ENCODE results near the gene RARS2. TPM values are rescaled to one million over a fixed set of nuclear protein-coding genes. Genes with fewer than 3 reads are reported as not detected.

The RARS2 gene
- total and polyA plus RNA-seq, 2 of the 8 experiments (the other 6 are each of a cell fraction or from before 2014, with no cell fraction given): 10.2 to 40.5 TPM

DNA sequence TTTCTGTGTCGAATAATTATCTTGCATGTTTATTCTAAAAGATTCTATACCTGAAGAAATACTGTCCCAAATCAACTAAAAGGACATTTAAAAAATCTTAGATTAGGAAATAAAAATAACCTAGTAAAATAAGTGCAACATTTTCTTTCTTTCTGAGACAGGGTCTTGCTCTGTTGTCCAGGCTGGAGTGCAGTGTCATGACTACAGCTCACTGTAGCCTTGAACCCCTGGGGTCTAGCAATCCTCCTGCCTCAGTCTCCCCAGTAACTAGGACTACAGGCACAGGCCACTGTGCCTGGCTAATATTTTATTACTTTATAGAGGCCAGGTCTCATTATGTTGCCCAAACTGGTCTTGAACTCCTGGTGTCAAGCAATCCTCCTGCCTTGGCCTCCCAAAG, 48.7 kb downstream of the RARS2 start:
- Histone ChIP-seq H3K4ac (replicated peaks; ENCODE audit: insufficient read length, low read depth, low read length) (no peak overlapping the region), H2BK20ac (ENCODE audit: low read length) (no peak overlapping the region), H3K4me1 (replicated peaks in 1 of 4; ENCODE audit: control insufficient read depth in 3 of 4, insufficient read depth in 4 of 4, low read length in 3 of 4) (no peaks in the 10 kb centered on the region), H3K79me2 (ENCODE audit: control insufficient read depth in 1 of 2, insufficient read depth in 2 of 2, low read length in 2 of 2) (no peaks in the 10 kb centered on the region), H3K27ac (ENCODE audit: low read depth, low read length) (no peak overlapping the region), H3K4me3 (ENCODE audit: extremely low read depth in 1 of 4, insufficient read depth in 2 of 4, low read depth in 3 of 4, low read length in 4 of 4) (no peak overlapping the region), H4K91ac (replicated peaks; ENCODE audit: insufficient read length, low read length) (no peak overlapping the region), H3K23me2 (ENCODE audit: low read depth, low read length) (no peaks in the 10 kb centered on the region), H2BK5ac (ENCODE audit: low read depth, low read length) (no peak overlapping the region), H3K18ac (ENCODE audit: extremely low read depth, low read length) (no peak overlapping the region), H3K4me2 (ENCODE audit: insufficient read depth in 1 of 2, low read depth in 2 of 2, low read length in 2 of 2) (no peak overlapping the region), H3K14ac (ENCODE audit: insufficient read length) (no peak overlapping the region), H3K9me3 (ENCODE audit: insufficient read depth in 2 of 2, low read depth in 1 of 2, low read length in 1 of 2) (no peaks in the 10 kb centered on the region), H3K36me3 (ENCODE audit: control insufficient read depth in 2 of 4, insufficient read depth in 4 of 4, low read length in 3 of 4) (peaks cover 0 to 57% (median 14%) of the 10 kb centered on the region in 4 experiments; a peak in 5 of 8 replicates), H2AK5ac (ENCODE audit: low read depth, low read length) (no peak overlapping the region), H3K27me3 (replicated peaks in 1 of 4; ENCODE audit: control insufficient read depth in 3 of 4, extremely low read depth in 1 of 4, insufficient read depth in 3 of 4, low read length in 3 of 4) (no peaks in the 10 kb centered on the region), H4K8ac (ENCODE audit: extremely low read depth, insufficient read depth, low read length) (no peak overlapping the region), H4K20me1 (replicated peaks in 1 of 2; ENCODE audit: control insufficient read depth in 1 of 2, insufficient read depth in 2 of 2, low read length in 2 of 2) (no peaks in the 10 kb centered on the region), H3K23ac (ENCODE audit: insufficient read length) (no peak overlapping the region), H2AFZ (ENCODE audit: low read length) (no peak overlapping the region), H2BK15ac (ENCODE audit: low read length) (no peak overlapping the region), H2BK12ac (ENCODE audit: low read depth, low read length) (no peak overlapping the region), H3K79me1 (ENCODE audit: low read depth, low read length) (no peaks in the 10 kb centered on the region), H4K5ac (ENCODE audit: insufficient read length, low read depth, low read length) (no peak overlapping the region), H3K56ac (replicated peaks; ENCODE audit: insufficient read length, low read depth, low read length) (no peak overlapping the region), H3K9ac (replicated peaks in 1 of 4; ENCODE audit: extremely low read depth in 1 of 4, low read depth in 3 of 4, low read length in 3 of 4) (no peak overlapping the region), H2BK120ac (replicated peaks; ENCODE audit: low read depth, low read length) (no peak overlapping the region)
- ChIA-PET POLR2A (ENCODE audit: partially characterized antibody) (no interaction called here), CTCF (ENCODE audit: partially characterized antibody) (no interaction called here)
- DNase-seq (ENCODE audit: low read depth in 1 of 2, low spot score in 2 of 2) (no peak), FAIRE-seq (no peak)
- WGBS, 2 experiments (ENCODE audit: extremely low coverage in 1 of 2, insufficient coverage in 1 of 2, insufficient read length in 1 of 2, insufficient replicate concordance in 2 of 2, low coverage in 1 of 2, low lambda C conversion rate in 2 of 2, missing lambda C conversion rate in 1 of 2): 100% methylated on average over 1 of the region's 1 CpG; no CpG with 5 or more reads in 1 of the 2 experiments
- no peak for TF ChIP-seq SIRT6 (IDR thresholded peaks at IDR 0.05; ENCODE audit: low read length)
- no peak for TF ChIP-seq SAP30 (IDR thresholded peaks at IDR 0.05; ENCODE audit: insufficient read depth, insufficient replicate concordance, low read length)
- no peak for TF ChIP-seq PHF8 (conservative IDR thresholded peaks at IDR 0.05; ENCODE audit: low read depth, low read length)
- no peak for TF ChIP-seq RAD21 (IDR thresholded peaks at IDR 0.05 in 1 of 2, conservative IDR thresholded peaks at IDR 0.05 in 1 of 2; ENCODE audit: low read depth in 2 of 2, low read length in 2 of 2)
- no peak for TF ChIP-seq KDM4A (IDR thresholded peaks at IDR 0.05; ENCODE audit: low read depth, low read length, severe bottlenecking)
- TF ChIP-seq ATF3 (IDR thresholded peaks at IDR 0.05; ENCODE audit: insufficient read depth, low read depth, low read length): no peak
- no peak for TF ChIP-seq SRF (IDR thresholded peaks at IDR 0.05; ENCODE audit: low read depth, low read length)
- no peak for TF ChIP-seq SP2 (IDR thresholded peaks at IDR 0.05; ENCODE audit: low read length)
- no peak for TF ChIP-seq TEAD4 (IDR thresholded peaks at IDR 0.05; ENCODE audit: low read depth, low read length)
- TF ChIP-seq, protein P1, sequence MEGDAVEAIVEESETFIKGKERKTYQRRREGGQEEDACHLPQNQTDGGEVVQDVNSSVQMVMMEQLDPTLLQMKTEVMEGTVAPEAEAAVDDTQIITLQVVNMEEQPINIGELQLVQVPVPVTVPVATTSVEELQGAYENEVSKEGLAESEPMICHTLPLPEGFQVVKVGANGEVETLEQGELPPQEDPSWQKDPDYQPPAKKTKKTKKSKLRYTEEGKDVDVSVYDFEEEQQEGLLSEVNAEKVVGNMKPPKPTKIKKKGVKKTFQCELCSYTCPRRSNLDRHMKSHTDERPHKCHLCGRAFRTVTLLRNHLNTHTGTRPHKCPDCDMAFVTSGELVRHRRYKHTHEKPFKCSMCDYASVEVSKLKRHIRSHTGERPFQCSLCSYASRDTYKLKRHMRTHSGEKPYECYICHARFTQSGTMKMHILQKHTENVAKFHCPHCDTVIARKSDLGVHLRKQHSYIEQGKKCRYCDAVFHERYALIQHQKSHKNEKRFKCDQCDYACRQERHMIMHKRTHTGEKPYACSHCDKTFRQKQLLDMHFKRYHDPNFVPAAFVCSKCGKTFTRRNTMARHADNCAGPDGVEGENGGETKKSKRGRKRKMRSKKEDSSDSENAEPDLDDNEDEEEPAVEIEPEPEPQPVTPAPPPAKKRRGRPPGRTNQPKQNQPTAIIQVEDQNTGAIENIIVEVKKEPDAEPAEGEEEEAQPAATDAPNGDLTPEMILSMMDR (IDR thresholded peaks at IDR 0.05; ENCODE audit: control extremely low read depth in 1 of 3, insufficient read depth in 1 of 3, low read depth in 1 of 3, low read length in 3 of 3): no peak
- no peak for TF ChIP-seq CBX8 (IDR thresholded peaks at IDR 0.05; ENCODE audit: borderline replicate concordance, low read depth, low read length)

Data from H1 (cell line).